ENCODE results near the gene FARS2. TPM values are rescaled to one million over a fixed set of nuclear protein-coding genes. Genes with fewer than 3 reads are reported as not detected.

FARS2 gene
- total and polyA plus RNA-seq, 9 of the 15 experiments (the other 6 are each of a cell fraction or from before 2014, with no cell fraction given) = 16.5 to 62.2 (median 27.0) TPM

- TF ChIP-seq NFYB (IDR thresholded peaks at IDR 0.05; ENCODE audit: extremely low read depth, insufficient read length) (no peak), MXD1 (CRISPR knock-in tag; IDR thresholded peaks at IDR 0.05; ENCODE audit: borderline replicate concordance, poor library complexity, severe bottlenecking) (no peak), SPI1 (IDR thresholded peaks at IDR 0.05; ENCODE audit: borderline replicate concordance, low read depth, low read length) (no peak), HOXB6 (CRISPR knock-in tag; IDR thresholded peaks at IDR 0.05; ENCODE audit: borderline replicate concordance) (no peak), GATA2 (CRISPR knock-in tag; IDR thresholded peaks at IDR 0.05) (no peak), CEBPB (tag; IDR thresholded peaks at IDR 0.05) (no peak), MEF2D (tag; conservative IDR thresholded peaks at IDR 0.05; ENCODE audit: low read depth) (no peak), MYBL2 (IDR thresholded peaks at IDR 0.05; ENCODE audit: low read depth) (no peak), MYBL2 (CRISPR knock-in tag; IDR thresholded peaks at IDR 0.05; ENCODE audit: borderline replicate concordance) (no peak), CUX1 (CRISPR knock-in tag; IDR thresholded peaks at IDR 0.05) (no peak), ZBTB49 (CRISPR knock-in tag; IDR thresholded peaks at IDR 0.05; ENCODE audit: borderline replicate concordance) (no peak), ETV5 (CRISPR knock-in tag; IDR thresholded peaks at IDR 0.05; ENCODE audit: low read depth) (no peak), EP300 (IDR thresholded peaks at IDR 0.05; ENCODE audit: low read length) (no peak; the same call in 1 of the 2 replicates), TEAD4 (IDR thresholded peaks at IDR 0.05; ENCODE audit: low read length) (0 out of 2 replicates have a peak, but pooled peaks have one; percentile 28), TEAD4 (CRISPR knock-in tag; IDR thresholded peaks at IDR 0.05; ENCODE audit: borderline replicate concordance) (no peak), GATAD2A (IDR thresholded peaks at IDR 0.05) (no peak), NFE2 (IDR thresholded peaks at IDR 0.05; ENCODE audit: low read depth) (no peak), TGIF2 (CRISPR knock-in tag; IDR thresholded peaks at IDR 0.05) (no peak), BCL6 (CRISPR knock-in tag; IDR thresholded peaks at IDR 0.05) (no peak), BRF2 (IDR thresholded peaks at IDR 0.05; ENCODE audit: borderline replicate concordance, insufficient read depth, insufficient read length) (no peak)
Observed at GRCh38 chr6:5513408-5513807, 252.1 kb downstream of the FARS2 start (continued).
